Right lobe of liver (tissue), 6 donors: ENCODE measurements around the gene DNAI4. TPM values are rescaled to one million over a fixed set of nuclear protein-coding genes. Genes with fewer than 3 reads are reported as not detected.

Source experiments
- ATAC-seq, 4 donors: fragments of 200-7000 bp; cut with Tn5 transposase; one replicate each; pipeline ENCODE4 v1.9.1; 2020; ENCODE audit warnings: mild to moderate bottlenecking in 4 of 4, moderate library complexity in 4 of 4
- DNase-seq, 3 donors: peaks; one replicate each; pipeline ENCODE4 v3.0.0-alpha.2; 2020
- H3K27ac ChIP-seq, 3 donors: fragments of 200-600 bp; one replicate each; pipeline ENCODE4 v1.8.0; 2022
- H3K27me3 ChIP-seq, 2 donors: fragments of 200-600 bp; one replicate each; pipeline ENCODE4 v1.8.0; 2022
- H3K36me3 ChIP-seq, 4 donors: fragments of 200-600 bp; sonication (generic) in 1 of 4; one replicate each; pipeline versions ENCODE4 v1.5.1 to v1.8.0; 2017 to 2022; ENCODE audit warnings: control low read depth in 1 of 4
- H3K4me1 ChIP-seq, 4 donors: fragments of 200-600 bp; sonication (generic) in 1 of 4; one replicate each; pipeline versions ENCODE4 v1.5.1 to v1.8.0; 2017 to 2022; ENCODE audit warnings: control low read depth in 1 of 4
- H3K4me3 ChIP-seq, 3 donors: fragments of 200-600 bp; one replicate each; pipeline ENCODE4 v1.8.0; 2022
- H3K9me3 ChIP-seq, 4 donors: fragments of 200-600 bp; sonication (generic) in 1 of 4; one replicate each; pipeline versions ENCODE4 v1.5.1 to v1.8.0; 2017 to 2022; ENCODE audit warnings: control low read depth in 1 of 4
- CTCF ChIP-seq, 4 donors: fragments of 200-600 bp in 3 of 4; fragments of 450-650 bp in 1 of 4; IDR thresholded peaks; one replicate each; pipeline versions ENCODE4 v1.5.1 to v1.8.0; 2016 to 2022; ENCODE audit warnings: antibody characterized with exemption in 4 of 4, mild to moderate bottlenecking in 2 of 4
- POLR2A ChIP-seq: fragments of 450-650 bp; IDR thresholded peaks from one replicate; pipeline ENCODE4 v1.6.1; 2017; ENCODE audit warnings: antibody characterized with exemption, mild to moderate bottlenecking
- WGBS: methylation state at CpG from one replicate; pipeline ENCODE4 v1.1.6; 2018; ENCODE audit warnings: low coverage, low lambda C conversion rate; ENCODE audit not compliant: insufficient coverage; ENCODE audit errors: missing lambda C conversion rate; 5-methylcytosine and 5-hydroxymethylcytosine counted together
- intact Hi-C, 2 donors: fragments of 100-400 bp; cut with DNase I; formaldehyde crosslinking; loops; one replicate each; pipeline versions ENCODE4 v1.11.2 to v1.14.1; 2022
- total RNA-seq, 6 experiments: library from RNA; depleted of rRNA in 2 of 6; stranded (reverse); fragments of >200 nt in 2 of 6; fragmentation: NEBNext Ultra II Directional in 3 of 6; extraction: Animal tissue kit (Norgen Biotek cat#: 25700) in 3 of 6; gene quantifications; one replicate each; pipeline versions ENCODE4 v1.1.0 to v1.2.4, GENCODE V29; 2016 to 2023
- donor health status: DM: no; HTN: yes; CAD: no.
- donor health status: DM: no; HTN: no; CAD: no.
- donor health status: DM: no; HTN: no; CAD: no.
- donor health status: DM: no; HTN: yes; CAD: no.
- donor health status: DM: no; HTN: yes; CAD: no.

The DNAI4 gene
- total RNA-seq, 6 experiments from 2014 or later, result 0.80 to 3.4 (median 1.4) TPM

GRCh38 chr1:66927528-66927927 is 2.9 kb upstream of the DNAI4 start:
- no peak overlapping the region for H3K27ac ChIP-seq
- intact Hi-C loops, result no loop called here
- ATAC-seq, result no peak
- H3K4me1 ChIP-seq, result peaks cover 0 to 27% (median 1%) of the 10 kb centered on the region in 4 donors
- H3K4me3 ChIP-seq, result no peak overlapping the region
- H3K9me3 ChIP-seq, result no peaks in the 10 kb centered on the region
- TF ChIP-seq POLR2A, result no peak
- DNase-seq, result no peak
- no peaks in the 10 kb centered on the region for H3K36me3 ChIP-seq
- H3K27me3 ChIP-seq, result no peaks in the 10 kb centered on the region

- ATAC-seq, result no peak
- no peak for DNase-seq
- intact Hi-C loops, result no loop called here
These were observed 1.3 kb upstream of the DNAI4 start for GRCh38 chr1:66925944-66926343.

GRCh38 chr1:66925558-66925910 is 878 bp upstream of the DNAI4 start:
- intact Hi-C loops, result no loop called here
- TF ChIP-seq POLR2A (no peak), CTCF (IDR thresholded peaks at IDR 0.05) (no peak)
- peak in 2 of 4 donors; percentile 0 for ATAC-seq

More at GRCh38 chr1:66925944-66926343, 1.3 kb upstream of the DNAI4 start:
- 35% methylated on average over 9 of the region's 9 CpGs for WGBS
- H3K27ac ChIP-seq, result peak overlapping the region; percentile 42 to 74 (median 59)
- no peaks in the 10 kb centered on the region for H3K27me3 ChIP-seq
- TF ChIP-seq CTCF (IDR thresholded peaks at IDR 0.05) (no peak), POLR2A (no peak)
- peak overlapping the region; percentile 79 to 94 (median 84) for H3K4me3 ChIP-seq
- peaks cover 0 to 19% (median 1%) of the 10 kb centered on the region in 4 donors for H3K4me1 ChIP-seq
- H3K9me3 ChIP-seq, result no peaks in the 10 kb centered on the region
- H3K36me3 ChIP-seq, result no peaks in the 10 kb centered on the region

DNA sequence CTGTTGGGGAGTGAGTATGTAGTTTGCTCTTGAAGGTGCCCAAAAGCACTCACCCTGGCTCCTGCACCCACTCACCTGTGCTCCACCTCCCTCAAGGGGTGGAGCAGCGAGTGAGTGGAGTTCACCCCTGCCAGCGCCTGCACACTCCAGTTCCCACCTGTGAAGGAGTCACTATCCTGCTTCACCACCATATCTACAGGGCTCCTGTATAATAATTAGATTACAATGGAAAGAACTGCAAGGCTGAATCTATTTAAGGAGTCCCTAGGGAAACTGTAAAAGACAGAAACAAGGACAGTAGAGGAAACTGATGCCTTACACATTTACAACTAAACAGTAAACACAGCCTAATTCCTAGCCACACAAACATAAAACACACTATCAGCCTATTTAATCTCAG is 4.1 kb downstream of the DNAI4 start:
- Histone ChIP-seq H3K9me3 (no peaks in the 10 kb centered on the region), H3K4me3 (no peak overlapping the region), H3K36me3 (no peaks in the 10 kb centered on the region), H3K27me3 (no peaks in the 10 kb centered on the region), H3K27ac (no peak overlapping the region), H3K4me1 (peaks cover 0 to 9% (median 1%) of the 10 kb centered on the region in 4 donors)
- DNase-seq (no peak), ATAC-seq (no peak)
- intact Hi-C loops, result no loop called here
- no CpG with 5 or more reads among the region's 2 CpGs for WGBS
- TF ChIP-seq POLR2A (no peak), CTCF (IDR thresholded peaks at IDR 0.05) (no peak)

More at GRCh38 chr1:66925558-66925910, 878 bp upstream of the DNAI4 start:
- Histone ChIP-seq H3K36me3 (no peaks in the 10 kb centered on the region), H3K4me1 (peaks cover 0 to 19% (median 1%) of the 10 kb centered on the region in 4 donors), H3K9me3 (no peaks in the 10 kb centered on the region), H3K27ac (peak overlapping the region; percentile 42 to 74 (median 59)), H3K27me3 (no peaks in the 10 kb centered on the region), H3K4me3 (peak overlapping the region; percentile 79 to 94 (median 84))
- WGBS, result 3% methylated on average over 11 of the region's 11 CpGs
- no peak for DNase-seq

DNA sequence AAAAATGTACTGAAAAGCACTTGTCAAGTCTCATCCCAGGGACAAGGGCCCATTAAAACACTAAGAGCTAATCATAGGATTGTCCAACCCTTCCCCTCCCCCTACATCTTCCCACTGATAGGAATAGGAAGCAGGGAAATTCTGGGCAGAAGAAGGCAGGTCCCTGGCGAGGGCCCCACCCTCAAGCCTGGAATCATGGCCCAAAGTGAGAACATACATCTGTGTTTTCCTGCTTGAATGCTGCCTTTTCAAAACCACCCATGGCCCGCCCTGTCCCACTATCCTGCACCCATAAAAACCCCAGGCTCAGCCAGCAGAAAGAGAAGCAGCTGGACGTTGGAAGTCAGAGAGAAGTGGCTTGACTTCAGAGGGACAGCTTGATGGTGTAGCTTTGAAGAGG is 4.8 kb downstream of the DNAI4 start:
- Histone ChIP-seq H3K36me3 (no peaks in the 10 kb centered on the region), H3K27me3 (no peaks in the 10 kb centered on the region), H3K27ac (no peak overlapping the region), H3K9me3 (no peaks in the 10 kb centered on the region), H3K4me1 (peaks cover 0 to 9% (median 1%) of the 10 kb centered on the region in 4 donors), H3K4me3 (no peak overlapping the region)
- intact Hi-C loops, result no loop called here
- TF ChIP-seq POLR2A, result no peak
- 82% methylated on average over 2 of the region's 3 CpGs for WGBS
- DNase-seq (no peak), ATAC-seq (no peak)

DNA sequence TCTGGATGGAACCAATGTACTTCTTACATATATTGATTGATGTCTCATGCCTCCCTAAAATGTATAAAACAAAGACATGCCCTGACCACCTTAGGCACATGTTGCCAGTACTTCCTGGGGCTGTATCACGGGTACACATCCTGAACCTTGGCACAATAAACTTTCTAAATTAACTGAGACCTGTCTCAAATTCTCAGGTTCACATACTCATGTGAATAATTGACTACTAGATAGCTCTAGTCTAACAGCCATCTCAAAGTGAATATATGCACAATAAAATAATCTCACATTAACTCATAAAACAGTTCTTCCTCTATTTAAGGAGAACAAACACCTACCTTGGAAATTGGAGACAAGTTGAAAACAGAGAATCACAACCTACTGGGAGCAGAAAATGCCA is 5.6 kb downstream of the DNAI4 start:
- H3K36me3 ChIP-seq, result no peaks in the 10 kb centered on the region
- no peaks in the 10 kb centered on the region for H3K27me3 ChIP-seq
- H3K4me1 ChIP-seq, result peaks cover 0 to 7% (median 1%) of the 10 kb centered on the region in 4 donors
- no peak overlapping the region for H3K4me3 ChIP-seq
- intact Hi-C loops, result no loop called here
- ATAC-seq, result no peak
- no peak for DNase-seq
- TF ChIP-seq POLR2A (no peak), CTCF (IDR thresholded peaks at IDR 0.05) (no peak)
- 100% methylated on average over 1 of the region's 1 CpG for WGBS
- no peaks in the 10 kb centered on the region for H3K9me3 ChIP-seq
- H3K27ac ChIP-seq, result no peak overlapping the region
